ENCODE results near the gene KANSL3.

Gene KANSL3

GRCh38 chr2:96594282-96594681 is 43.8 kb downstream of the KANSL3 start:
- Histone ChIP-seq H3K27me3 (ENCODE audit: control insufficient read depth in 5 of 5, insufficient read depth in 4 of 5, low read length in 5 of 5) (no peaks in the 10 kb centered on the region), H3K27ac (ENCODE audit: low read depth, low read length) (no peak overlapping the region), H3K4me3 (ENCODE audit: low read depth in 1 of 5, low read length in 5 of 5) (no peak overlapping the region), H3K4me1 (ENCODE audit: control insufficient read depth in 5 of 5, insufficient read depth in 5 of 5, low read length in 5 of 5) (no peaks in the 10 kb centered on the region), H3K9me3 (ENCODE audit: control insufficient read depth in 5 of 5, low read length in 5 of 5) (no peaks in the 10 kb centered on the region), H3K36me3 (ENCODE audit: control insufficient read depth in 5 of 5, insufficient read depth in 5 of 5, low read length in 5 of 5) (peaks cover 35 to 73% (median 66%) of the 10 kb centered on the region in 5 donors), H3K9ac (ENCODE audit: low read length in 5 of 5) (no peak overlapping the region)

GRCh38 chr2:96591494-96591893 is 46.6 kb downstream of the KANSL3 start:
- Histone ChIP-seq H3K9ac (ENCODE audit: low read length in 5 of 5) (no peak overlapping the region), H3K9me3 (ENCODE audit: control insufficient read depth in 5 of 5, low read length in 5 of 5) (no peaks in the 10 kb centered on the region), H3K4me1 (ENCODE audit: control insufficient read depth in 5 of 5, insufficient read depth in 5 of 5, low read length in 5 of 5) (no peaks in the 10 kb centered on the region), H3K36me3 (ENCODE audit: control insufficient read depth in 5 of 5, insufficient read depth in 5 of 5, low read length in 5 of 5) (peaks cover 26 to 53% (median 49%) of the 10 kb centered on the region in 5 donors), H3K27me3 (ENCODE audit: control insufficient read depth in 5 of 5, insufficient read depth in 4 of 5, low read length in 5 of 5) (no peaks in the 10 kb centered on the region), H3K4me3 (ENCODE audit: low read depth in 1 of 5, low read length in 5 of 5) (no peak overlapping the region), H3K27ac (ENCODE audit: low read depth, low read length) (no peak overlapping the region)

- Histone ChIP-seq H3K4me3 (ENCODE audit: low read depth in 1 of 5, low read length in 5 of 5) (no peak overlapping the region), H3K36me3 (ENCODE audit: control insufficient read depth in 5 of 5, insufficient read depth in 5 of 5, low read length in 5 of 5) (peaks cover 26 to 49% (median 44%) of the 10 kb centered on the region in 5 donors), H3K27ac (ENCODE audit: low read depth, low read length) (no peak overlapping the region), H3K9ac (ENCODE audit: low read length in 5 of 5) (no peak overlapping the region), H3K9me3 (ENCODE audit: control insufficient read depth in 5 of 5, low read length in 5 of 5) (no peaks in the 10 kb centered on the region), H3K4me1 (ENCODE audit: control insufficient read depth in 5 of 5, insufficient read depth in 5 of 5, low read length in 5 of 5) (no peaks in the 10 kb centered on the region), H3K27me3 (ENCODE audit: control insufficient read depth in 5 of 5, insufficient read depth in 4 of 5, low read length in 5 of 5) (no peaks in the 10 kb centered on the region)
Measured at GRCh38 chr2:96591054-96591453, 47.1 kb downstream of the KANSL3 start.

GRCh38 chr2:96587843-96588242 is 50.3 kb downstream of the KANSL3 start:
- H3K9me3 ChIP-seq (ENCODE audit: control insufficient read depth in 5 of 5, low read length in 5 of 5): no peaks in the 10 kb centered on the region
- no peaks in the 10 kb centered on the region for H3K4me1 ChIP-seq (ENCODE audit: control insufficient read depth in 5 of 5, insufficient read depth in 5 of 5, low read length in 5 of 5)
- H3K9ac ChIP-seq (ENCODE audit: low read length in 5 of 5): no peak overlapping the region
- H3K27ac ChIP-seq (ENCODE audit: low read depth, low read length): no peak overlapping the region
- no peaks in the 10 kb centered on the region for H3K27me3 ChIP-seq (ENCODE audit: control insufficient read depth in 5 of 5, insufficient read depth in 4 of 5, low read length in 5 of 5)
- H3K4me3 ChIP-seq (ENCODE audit: low read depth in 1 of 5, low read length in 5 of 5): no peak overlapping the region
- peaks cover 13 to 21% (median 17%) of the 10 kb centered on the region in 5 donors for H3K36me3 ChIP-seq (ENCODE audit: control insufficient read depth in 5 of 5, insufficient read depth in 5 of 5, low read length in 5 of 5)

GRCh38 chr2:96584017-96584416 is 54.1 kb downstream of the KANSL3 start:
- Histone ChIP-seq H3K36me3 (ENCODE audit: control insufficient read depth in 5 of 5, insufficient read depth in 5 of 5, low read length in 5 of 5) (peaks cover 3 to 11% (median 9%) of the 10 kb centered on the region in 5 donors), H3K9ac (ENCODE audit: low read length in 5 of 5) (no peak overlapping the region), H3K4me3 (ENCODE audit: low read depth in 1 of 5, low read length in 5 of 5) (no peak overlapping the region), H3K27ac (ENCODE audit: low read depth, low read length) (no peak overlapping the region), H3K4me1 (ENCODE audit: control insufficient read depth in 5 of 5, insufficient read depth in 5 of 5, low read length in 5 of 5) (no peaks in the 10 kb centered on the region), H3K9me3 (ENCODE audit: control insufficient read depth in 5 of 5, low read length in 5 of 5) (no peaks in the 10 kb centered on the region), H3K27me3 (ENCODE audit: control insufficient read depth in 5 of 5, insufficient read depth in 4 of 5, low read length in 5 of 5) (no peaks in the 10 kb centered on the region)

GRCh38 chr2:96580771-96581170 is 57.3 kb downstream of the KANSL3 start:
- H3K36me3 ChIP-seq (ENCODE audit: control insufficient read depth in 5 of 5, insufficient read depth in 5 of 5, low read length in 5 of 5): peaks cover 0 to 9% (median 7%) of the 10 kb centered on the region in 5 donors
- no peaks in the 10 kb centered on the region for H3K27me3 ChIP-seq (ENCODE audit: control insufficient read depth in 5 of 5, insufficient read depth in 4 of 5, low read length in 5 of 5)
- no peak overlapping the region for H3K4me3 ChIP-seq (ENCODE audit: low read depth in 1 of 5, low read length in 5 of 5)
- H3K4me1 ChIP-seq (ENCODE audit: control insufficient read depth in 5 of 5, insufficient read depth in 5 of 5, low read length in 5 of 5): peaks cover 0 to 4% (median 0%) of the 10 kb centered on the region in 5 donors
- H3K9me3 ChIP-seq (ENCODE audit: control insufficient read depth in 5 of 5, low read length in 5 of 5): no peaks in the 10 kb centered on the region
- H3K9ac ChIP-seq (ENCODE audit: low read length in 5 of 5): no peak overlapping the region
- H3K27ac ChIP-seq (ENCODE audit: low read depth, low read length): no peak overlapping the region

- H3K9me3 ChIP-seq (ENCODE audit: control insufficient read depth in 5 of 5, low read length in 5 of 5): no peaks in the 10 kb centered on the region
- H3K9ac ChIP-seq (ENCODE audit: low read length in 5 of 5): no peak overlapping the region
- H3K4me1 ChIP-seq (ENCODE audit: control insufficient read depth in 5 of 5, insufficient read depth in 5 of 5, low read length in 5 of 5): peaks cover 0 to 4% (median 0%) of the 10 kb centered on the region in 5 donors
- no peak overlapping the region for H3K27ac ChIP-seq (ENCODE audit: low read depth, low read length)
- H3K27me3 ChIP-seq (ENCODE audit: control insufficient read depth in 5 of 5, insufficient read depth in 4 of 5, low read length in 5 of 5): no peaks in the 10 kb centered on the region
- H3K36me3 ChIP-seq (ENCODE audit: control insufficient read depth in 5 of 5, insufficient read depth in 5 of 5, low read length in 5 of 5): peaks cover 0 to 5% (median 5%) of the 10 kb centered on the region in 5 donors
- H3K4me3 ChIP-seq (ENCODE audit: low read depth in 1 of 5, low read length in 5 of 5): no peak overlapping the region
Measured at GRCh38 chr2:96579422-96579821, 58.7 kb downstream of the KANSL3 start.

GRCh38 chr2:96578731-96579130 is 59.4 kb downstream of the KANSL3 start:
- Histone ChIP-seq H3K27me3 (ENCODE audit: control insufficient read depth in 5 of 5, insufficient read depth in 4 of 5, low read length in 5 of 5) (no peaks in the 10 kb centered on the region), H3K9me3 (ENCODE audit: control insufficient read depth in 5 of 5, low read length in 5 of 5) (no peaks in the 10 kb centered on the region), H3K4me3 (ENCODE audit: low read depth in 1 of 5, low read length in 5 of 5) (no peak overlapping the region), H3K9ac (ENCODE audit: low read length in 5 of 5) (no peak overlapping the region), H3K27ac (ENCODE audit: low read depth, low read length) (no peak overlapping the region), H3K4me1 (ENCODE audit: control insufficient read depth in 5 of 5, insufficient read depth in 5 of 5, low read length in 5 of 5) (peaks cover 0 to 4% (median 0%) of the 10 kb centered on the region in 5 donors), H3K36me3 (ENCODE audit: control insufficient read depth in 5 of 5, insufficient read depth in 5 of 5, low read length in 5 of 5) (peaks cover 0 to 4% (median 0%) of the 10 kb centered on the region in 5 donors)

GRCh38 chr2:96577501-96577900 is 60.6 kb downstream of the KANSL3 start:
- Histone ChIP-seq H3K27me3 (ENCODE audit: control insufficient read depth in 5 of 5, insufficient read depth in 4 of 5, low read length in 5 of 5) (no peaks in the 10 kb centered on the region), H3K36me3 (ENCODE audit: control insufficient read depth in 5 of 5, insufficient read depth in 5 of 5, low read length in 5 of 5) (peaks cover 0 to 4% (median 0%) of the 10 kb centered on the region in 5 donors), H3K4me3 (ENCODE audit: low read depth in 1 of 5, low read length in 5 of 5) (no peak overlapping the region), H3K9me3 (ENCODE audit: control insufficient read depth in 5 of 5, low read length in 5 of 5) (no peaks in the 10 kb centered on the region), H3K27ac (ENCODE audit: low read depth, low read length) (no peak overlapping the region), H3K9ac (ENCODE audit: low read length in 5 of 5) (no peak overlapping the region), H3K4me1 (ENCODE audit: control insufficient read depth in 5 of 5, insufficient read depth in 5 of 5, low read length in 5 of 5) (peaks cover 0 to 4% (median 0%) of the 10 kb centered on the region in 5 donors)

GRCh38 chr2:96575785-96576456 is 62.2 kb downstream of the KANSL3 start:
- Histone ChIP-seq H3K9ac (ENCODE audit: low read length in 5 of 5) (no peak overlapping the region), H3K4me3 (ENCODE audit: low read depth in 1 of 5, low read length in 5 of 5) (no peak overlapping the region), H3K4me1 (ENCODE audit: control insufficient read depth in 5 of 5, insufficient read depth in 5 of 5, low read length in 5 of 5) (peaks cover 0 to 4% (median 0%) of the 10 kb centered on the region in 5 donors), H3K27me3 (ENCODE audit: control insufficient read depth in 5 of 5, insufficient read depth in 4 of 5, low read length in 5 of 5) (no peaks in the 10 kb centered on the region), H3K9me3 (ENCODE audit: control insufficient read depth in 5 of 5, low read length in 5 of 5) (no peaks in the 10 kb centered on the region), H3K36me3 (ENCODE audit: control insufficient read depth in 5 of 5, insufficient read depth in 5 of 5, low read length in 5 of 5) (peaks cover 0 to 4% (median 0%) of the 10 kb centered on the region in 5 donors), H3K27ac (ENCODE audit: low read depth, low read length) (no peak overlapping the region)
